ENCODE data around the gene FKTN. TPM values are rescaled to one million over a fixed set of nuclear protein-coding genes. Genes with fewer than 3 reads are reported as not detected.
"Not testable (repeated sequence)": the region's sequence is repeated elsewhere in the genome, so short reads cannot be mapped to it uniquely, and the experiment has no call there.

The FKTN gene
- 45.6 and 51.1 TPM in 2 replicates for total RNA-seq (2012; rRNA removed)

DNA sequence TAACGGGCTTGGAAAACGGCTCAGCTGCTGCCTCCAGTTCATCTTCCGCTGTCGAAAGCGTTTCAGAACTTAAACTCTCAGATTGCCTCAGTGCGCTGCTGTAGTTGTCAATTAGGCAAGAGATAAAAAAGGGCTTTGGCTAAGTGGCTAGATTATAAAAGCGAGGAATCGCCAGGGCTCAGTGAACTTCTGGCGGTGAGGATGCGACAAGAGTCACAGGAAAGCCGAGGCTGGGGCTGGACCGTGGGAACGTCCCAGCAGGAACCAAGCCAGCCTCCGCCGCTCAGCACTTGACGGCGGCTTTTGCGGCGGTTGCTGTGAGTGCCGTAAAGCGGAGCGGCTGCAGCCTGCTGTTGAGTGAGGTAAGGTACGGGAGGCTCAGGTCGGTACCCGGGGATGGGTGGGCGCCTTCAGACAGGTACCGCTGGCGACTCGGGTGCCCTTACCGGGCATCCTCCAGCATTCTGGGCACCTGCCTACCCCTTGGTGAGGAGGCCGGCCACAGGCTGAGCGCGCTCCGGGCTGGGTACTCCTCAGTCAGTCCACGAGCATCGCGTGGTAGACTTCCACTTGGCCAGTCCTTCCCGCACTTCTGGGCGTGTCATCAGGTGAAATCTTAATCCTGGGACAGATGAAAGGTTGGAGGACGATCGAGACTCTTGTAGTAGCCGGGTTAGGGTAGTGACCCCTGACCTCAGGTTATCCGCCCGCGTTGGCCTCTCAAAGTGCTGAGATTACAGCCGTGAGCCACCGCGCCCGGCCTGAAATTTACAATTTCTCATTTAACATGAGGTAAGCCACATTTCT, at the start of gene FKTN:
TSS of gene FKTN (plus strand) at position 328 of the 807 bp plus-strand sequence. CDS start 16,902 bp downstream, outside the sequence.
- Histone ChIP-seq H3K9ac (ENCODE audit: low read depth, low read length) (peak within 1 kb of the TSS; percentile 86), H3K4me3 (ENCODE audit: low read length) (peak within 1 kb of the TSS; percentile 97), H3K4me2 (ENCODE audit: low read length) (peak within 1 kb of the TSS; percentile 97), H3K4me1 (ENCODE audit: control insufficient read depth, insufficient read depth, low read length) (peaks cover 6% of the 10 kb centered on the region), H3K9me3 (replicated peaks; ENCODE audit: low read length) (no peaks in the 10 kb centered on the region), H3K36me3 (ENCODE audit: insufficient read depth, low read length) (no peaks in the 10 kb centered on the region), H3K27me3 (ENCODE audit: control insufficient read depth, insufficient read depth, low read length) (no peaks in the 10 kb centered on the region)

DNA sequence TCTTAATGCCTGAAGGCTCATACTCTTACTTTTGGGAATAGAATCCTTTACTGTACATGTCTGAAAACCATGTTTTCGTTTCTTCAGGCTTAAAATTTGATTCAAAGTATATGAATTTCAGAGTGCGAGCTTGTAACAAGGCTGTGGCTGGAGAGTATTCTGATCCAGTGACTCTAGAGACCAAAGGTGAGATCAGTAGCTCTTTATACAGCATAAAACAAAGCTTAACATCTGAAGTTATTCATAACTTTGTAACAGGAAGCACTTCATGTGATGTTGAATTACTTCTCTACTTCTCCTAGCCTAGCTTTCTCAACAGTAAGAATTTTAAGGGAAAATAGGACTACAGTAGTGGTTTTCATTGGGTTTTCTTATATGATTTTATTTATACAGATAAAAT, 49.4 kb upstream of the FKTN start:
- Histone ChIP-seq H3K27me3 (ENCODE audit: control insufficient read depth, insufficient read depth, low read length) (no peaks in the 10 kb centered on the region), H3K4me1 (ENCODE audit: control insufficient read depth, insufficient read depth, low read length) (peaks cover 13% of the 10 kb centered on the region), H3K4me2 (ENCODE audit: low read length) (no peak overlapping the region), H3K9ac (ENCODE audit: low read depth, low read length) (no peak overlapping the region), H3K9me3 (replicated peaks; ENCODE audit: low read length) (no peaks in the 10 kb centered on the region), H3K4me3 (ENCODE audit: low read length) (no peak overlapping the region), H3K36me3 (ENCODE audit: insufficient read depth, low read length) (no peaks in the 10 kb centered on the region)

DNA sequence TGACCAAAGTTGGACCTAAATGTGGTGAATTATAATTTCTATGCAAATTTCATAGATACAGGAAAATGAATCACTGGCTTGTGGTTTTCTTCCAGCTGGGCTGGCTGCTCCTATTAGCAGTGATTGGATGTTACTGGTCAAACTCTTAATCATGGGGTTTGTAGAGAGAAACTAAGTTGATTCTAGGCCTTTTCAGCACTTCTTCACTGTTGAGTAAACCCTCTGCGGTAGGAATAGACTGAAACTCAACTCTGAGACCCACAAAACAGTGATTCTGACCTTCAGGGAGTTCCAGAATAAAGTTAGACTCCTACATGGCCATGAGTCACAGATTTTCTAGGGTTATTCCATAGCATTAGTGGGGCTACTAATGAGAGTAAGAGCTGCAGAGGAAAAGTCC, 47.9 kb upstream of the FKTN start:
- Histone ChIP-seq H3K9me3 (replicated peaks; ENCODE audit: low read length) (no peaks in the 10 kb centered on the region), H3K4me2 (ENCODE audit: low read length) (no peak overlapping the region), H3K27me3 (ENCODE audit: control insufficient read depth, insufficient read depth, low read length) (no peaks in the 10 kb centered on the region), H3K4me3 (ENCODE audit: low read length) (no peak overlapping the region), H3K36me3 (ENCODE audit: insufficient read depth, low read length) (peaks cover 4% of the 10 kb centered on the region), H3K9ac (ENCODE audit: low read depth, low read length) (no peak overlapping the region), H3K4me1 (ENCODE audit: control insufficient read depth, insufficient read depth, low read length) (peaks cover 7% of the 10 kb centered on the region)

DNA sequence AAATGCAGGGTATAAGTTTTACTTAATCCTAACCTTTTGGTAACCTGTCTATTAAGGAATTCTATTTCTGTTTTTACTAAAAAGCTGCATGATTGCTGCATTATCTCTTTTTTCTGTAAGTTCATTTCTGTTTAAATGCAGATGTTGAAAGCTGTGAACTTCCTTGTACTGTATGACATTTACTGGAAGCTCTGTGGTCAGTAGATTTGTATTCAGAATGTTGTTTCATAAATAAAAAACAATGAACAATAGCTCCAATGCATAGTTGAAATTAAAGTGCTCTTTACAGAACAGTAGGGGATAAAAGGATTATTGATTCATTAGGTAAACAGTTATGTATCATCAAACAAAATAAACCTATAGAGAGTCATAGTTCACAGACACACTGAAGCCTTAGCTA, 46.5 kb upstream of the FKTN start:
- Histone ChIP-seq H3K9ac (ENCODE audit: low read depth, low read length) (no peak overlapping the region), H3K27me3 (ENCODE audit: control insufficient read depth, insufficient read depth, low read length) (no peaks in the 10 kb centered on the region), H3K9me3 (replicated peaks; ENCODE audit: low read length) (no peaks in the 10 kb centered on the region), H3K4me3 (ENCODE audit: low read length) (no peak overlapping the region), H3K4me1 (ENCODE audit: control insufficient read depth, insufficient read depth, low read length) (peaks cover 7% of the 10 kb centered on the region), H3K4me2 (ENCODE audit: low read length) (no peak overlapping the region), H3K36me3 (ENCODE audit: insufficient read depth, low read length) (peaks cover 14% of the 10 kb centered on the region)

DNA sequence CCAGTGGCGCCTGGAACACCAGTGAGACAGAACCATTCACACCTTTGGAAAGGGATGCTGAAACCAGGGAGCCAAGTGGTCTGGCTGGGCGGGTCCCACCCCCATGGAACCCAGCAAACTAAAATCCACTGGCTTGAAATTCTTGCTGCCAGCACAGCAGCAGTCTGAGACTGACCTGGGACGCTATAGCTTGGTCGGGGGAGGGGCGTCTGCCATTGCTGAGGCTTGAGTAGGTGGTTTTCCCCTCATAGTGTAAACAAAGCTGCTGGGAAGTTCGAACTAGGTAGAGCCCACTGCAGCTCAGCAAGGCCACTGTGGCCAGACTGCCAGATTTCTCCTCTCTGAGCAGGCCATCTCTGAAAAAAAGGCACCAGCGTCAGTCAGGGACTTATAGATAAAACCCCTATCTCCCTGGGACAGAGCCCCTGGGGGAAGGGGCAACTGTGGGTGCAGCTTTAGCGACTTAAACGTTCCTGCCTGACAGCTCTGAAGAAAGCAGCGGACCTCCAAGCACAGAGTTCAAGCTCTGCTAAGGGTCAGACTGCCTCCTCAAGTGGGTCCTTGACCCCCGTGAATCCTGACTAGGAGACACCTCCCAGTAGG, 42.0 kb upstream of the FKTN start:
- H3K4me3 ChIP-seq (ENCODE audit: low read length) = no peak overlapping the region
- H3K4me2 ChIP-seq (ENCODE audit: low read length) = no peak overlapping the region
- H3K36me3 ChIP-seq (ENCODE audit: insufficient read depth, low read length) = peaks cover 14% of the 10 kb centered on the region
- H3K27me3 ChIP-seq (ENCODE audit: control insufficient read depth, insufficient read depth, low read length) = no peaks in the 10 kb centered on the region
- H3K9me3 ChIP-seq (replicated peaks; ENCODE audit: low read length) = no peaks in the 10 kb centered on the region
- no peaks in the 10 kb centered on the region for H3K4me1 ChIP-seq (ENCODE audit: control insufficient read depth, insufficient read depth, low read length)
- no peak overlapping the region for H3K9ac ChIP-seq (ENCODE audit: low read depth, low read length)

DNA sequence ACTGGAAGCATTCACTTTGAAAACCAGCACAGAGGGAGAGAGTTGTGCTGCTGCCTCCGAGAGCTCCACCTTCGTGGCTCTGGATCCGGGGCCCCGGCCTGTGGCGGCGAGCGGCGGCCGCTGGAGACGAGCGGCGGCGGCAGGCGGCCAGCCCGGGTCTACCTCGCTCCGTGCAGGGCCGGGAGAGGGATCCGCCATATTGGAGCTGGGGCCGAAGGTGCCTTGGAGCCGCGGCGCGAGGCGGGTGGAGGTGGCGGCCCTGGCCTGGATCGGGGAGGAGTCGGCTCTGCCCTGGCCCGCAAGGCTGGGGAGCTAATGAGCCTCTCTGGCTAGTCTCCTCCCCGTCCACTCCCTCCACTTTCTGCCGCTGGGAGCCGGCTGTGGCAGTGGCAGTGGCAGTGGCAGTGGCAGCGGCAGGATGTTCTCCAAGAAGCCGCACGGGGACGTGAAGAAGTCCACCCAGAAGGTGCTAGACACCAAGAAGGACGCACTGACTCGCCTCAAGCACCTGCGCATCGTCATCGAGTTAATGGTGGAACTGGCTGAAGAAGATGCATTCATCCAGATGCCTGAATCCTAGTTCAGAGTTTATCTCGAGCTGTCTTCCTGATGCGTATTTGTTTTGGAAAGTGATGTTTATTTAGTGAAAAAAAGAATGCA, 38.1 kb upstream of the FKTN start:
- H3K9ac ChIP-seq (ENCODE audit: low read depth, low read length); H3K36me3 ChIP-seq (ENCODE audit: insufficient read depth, low read length); H3K4me2 ChIP-seq (ENCODE audit: low read length); H3K9me3 ChIP-seq (replicated peaks; ENCODE audit: low read length); H3K27me3 ChIP-seq (ENCODE audit: control insufficient read depth, insufficient read depth, low read length); H3K4me1 ChIP-seq (ENCODE audit: control insufficient read depth, insufficient read depth, low read length): not testable (repeated sequence)
- H3K4me3 ChIP-seq (ENCODE audit: low read length) = peak overlapping the region; percentile 49

DNA sequence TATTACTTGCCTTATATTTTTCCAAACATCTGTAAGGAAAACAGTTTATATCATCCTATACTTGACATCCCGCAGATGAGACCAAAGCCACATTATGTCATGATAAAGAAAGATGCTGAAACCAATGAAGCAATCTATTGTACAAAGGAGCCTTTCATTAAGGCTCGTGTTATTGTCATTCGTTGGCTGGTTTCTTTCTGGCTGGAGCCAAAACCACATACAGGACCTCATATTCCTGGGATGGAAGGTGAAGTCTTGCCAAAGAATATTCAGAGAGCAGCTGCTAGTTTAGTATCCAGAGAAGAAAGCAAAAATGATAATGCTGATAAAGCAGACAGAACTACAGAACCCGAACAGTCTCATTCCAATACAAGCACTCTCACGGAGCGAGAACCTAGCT, 36.9 kb upstream of the FKTN start:
- H3K9me3 ChIP-seq (replicated peaks; ENCODE audit: low read length); H3K27me3 ChIP-seq (ENCODE audit: control insufficient read depth, insufficient read depth, low read length); H3K36me3 ChIP-seq (ENCODE audit: insufficient read depth, low read length); H3K4me1 ChIP-seq (ENCODE audit: control insufficient read depth, insufficient read depth, low read length); H3K4me3 ChIP-seq (ENCODE audit: low read length); H3K4me2 ChIP-seq (ENCODE audit: low read length); H3K9ac ChIP-seq (ENCODE audit: low read depth, low read length): not testable (repeated sequence)

DNA sequence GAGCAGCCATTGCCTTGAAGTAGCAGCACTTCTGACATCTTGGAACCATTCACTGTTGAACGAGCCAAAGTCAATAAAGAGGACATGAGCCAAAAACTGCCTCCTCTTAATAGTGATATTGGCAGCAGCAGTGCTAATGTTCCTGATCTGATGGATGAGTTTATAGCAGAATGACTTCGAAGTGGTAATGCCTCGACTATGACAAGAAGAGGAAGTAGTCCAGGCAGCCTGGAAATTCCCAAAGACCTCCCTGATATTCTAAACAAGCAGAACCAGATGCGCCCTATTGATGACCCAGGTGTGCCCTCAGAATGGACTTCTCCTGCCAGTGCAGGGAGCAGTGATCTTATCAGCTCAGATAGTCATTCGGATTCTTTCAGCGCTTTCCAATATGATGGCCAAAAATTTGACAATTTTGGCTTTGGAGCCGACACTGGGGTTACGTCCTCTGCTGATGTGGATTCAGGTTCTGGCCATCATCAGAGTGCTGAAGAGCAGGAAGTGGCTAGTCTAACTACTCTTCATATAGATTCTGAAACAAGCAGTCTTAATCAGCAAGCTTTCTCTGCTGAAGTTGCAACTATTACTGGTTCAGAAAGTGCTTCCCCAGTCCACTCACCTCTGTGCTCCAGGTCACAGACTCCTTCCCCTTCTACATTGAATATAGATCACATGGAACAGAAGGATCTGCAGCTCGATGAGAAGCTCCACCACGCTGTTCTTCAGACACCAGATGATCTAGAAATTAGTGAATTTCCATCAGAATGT, 35.1 kb upstream of the FKTN start:
- H3K4me3 ChIP-seq (ENCODE audit: low read length); H3K9me3 ChIP-seq (replicated peaks; ENCODE audit: low read length); H3K36me3 ChIP-seq (ENCODE audit: insufficient read depth, low read length); H3K9ac ChIP-seq (ENCODE audit: low read depth, low read length); H3K4me1 ChIP-seq (ENCODE audit: control insufficient read depth, insufficient read depth, low read length); H3K4me2 ChIP-seq (ENCODE audit: low read length); H3K27me3 ChIP-seq (ENCODE audit: control insufficient read depth, insufficient read depth, low read length): not testable (repeated sequence)

DNA sequence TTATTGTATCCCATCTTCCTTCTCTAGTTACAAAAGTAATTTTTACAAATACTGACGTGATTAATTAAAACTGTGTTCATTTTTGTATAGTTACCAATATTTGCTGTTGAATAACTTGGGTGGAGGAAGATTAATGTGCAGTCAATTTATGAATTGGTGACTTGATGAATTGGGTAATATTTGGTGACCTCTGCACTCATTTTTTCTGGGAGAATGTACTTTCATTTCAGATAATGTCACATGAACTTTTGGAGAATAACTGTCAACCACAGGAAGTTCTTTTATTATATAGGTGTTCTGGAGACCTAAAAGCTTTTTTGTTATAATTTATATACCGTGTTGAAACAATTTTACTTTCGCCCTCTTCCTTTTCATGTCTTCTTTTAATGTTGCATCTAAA, 26.4 kb upstream of the FKTN start:
- no peaks in the 10 kb centered on the region for H3K4me1 ChIP-seq (ENCODE audit: control insufficient read depth, insufficient read depth, low read length)
- peaks cover 11% of the 10 kb centered on the region for H3K36me3 ChIP-seq (ENCODE audit: insufficient read depth, low read length)
- H3K4me2 ChIP-seq (ENCODE audit: low read length) = no peak overlapping the region
- no peaks in the 10 kb centered on the region for H3K27me3 ChIP-seq (ENCODE audit: control insufficient read depth, insufficient read depth, low read length)
- H3K9me3 ChIP-seq (replicated peaks; ENCODE audit: low read length) = no peaks in the 10 kb centered on the region
- H3K9ac ChIP-seq (ENCODE audit: low read depth, low read length) = no peak overlapping the region
- no peak overlapping the region for H3K4me3 ChIP-seq (ENCODE audit: low read length)

DNA sequence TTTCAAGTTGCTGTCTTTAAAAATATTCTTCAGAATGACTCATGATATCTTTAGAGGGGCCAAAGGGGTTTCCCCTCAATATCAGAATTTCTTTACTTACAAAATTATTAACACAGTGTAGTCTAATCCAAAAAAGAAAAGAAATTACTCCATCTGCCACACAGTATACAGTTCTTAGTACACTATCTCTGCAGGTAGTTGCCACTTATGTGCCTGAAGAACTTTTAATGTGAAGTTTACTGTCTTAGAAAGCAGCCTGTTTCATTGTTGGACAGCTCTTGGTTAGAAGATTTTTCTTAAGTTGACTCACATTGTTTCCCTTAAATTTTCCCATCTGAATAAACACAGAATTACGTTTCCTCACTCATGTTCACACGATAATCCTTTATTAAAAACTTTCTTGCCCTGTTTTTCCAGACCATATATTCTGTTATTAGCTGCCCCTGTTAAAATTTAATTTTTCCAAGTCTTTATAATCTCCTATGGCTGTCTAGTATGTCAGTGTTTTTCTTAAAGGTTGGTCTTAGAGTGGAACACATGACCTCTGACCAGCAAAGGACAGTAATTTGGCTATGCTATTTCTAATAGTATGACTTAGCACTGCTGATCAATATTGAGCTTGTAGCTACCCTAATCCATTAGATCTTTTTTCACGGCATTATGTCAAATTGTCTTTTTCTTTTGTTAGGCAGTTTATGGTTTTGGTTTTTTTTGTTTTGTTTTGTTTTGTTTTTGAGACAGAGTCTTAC, 21.8 kb upstream of the FKTN start:
- H3K36me3 ChIP-seq (ENCODE audit: insufficient read depth, low read length) = peaks cover 11% of the 10 kb centered on the region

DNA sequence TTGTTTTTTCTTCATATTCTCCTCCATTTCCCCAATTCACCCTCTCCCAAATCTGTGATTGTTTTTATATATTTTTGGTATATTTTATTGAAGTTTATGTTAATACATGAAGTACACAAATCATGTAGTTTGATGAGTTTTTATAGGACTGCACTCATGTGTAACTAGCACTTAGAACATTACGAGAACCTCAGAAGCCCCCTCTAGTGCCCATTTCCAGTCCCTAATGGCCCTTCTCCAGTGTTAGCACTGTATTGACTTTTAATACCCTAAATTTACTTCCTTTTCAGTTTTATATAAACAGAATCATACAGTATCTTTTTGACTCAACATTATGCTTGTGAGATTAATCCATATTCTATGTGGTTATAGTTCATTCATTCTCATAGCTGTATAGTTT, 18.5 kb upstream of the FKTN start:
- no peak overlapping the region for H3K9ac ChIP-seq (ENCODE audit: low read depth, low read length)

More for the DNA sequence above, 21.8 kb upstream of the FKTN start:
- Histone ChIP-seq H3K27me3 (ENCODE audit: control insufficient read depth, insufficient read depth, low read length) (no peaks in the 10 kb centered on the region), H3K4me3 (ENCODE audit: low read length) (no peak overlapping the region), H3K9ac (ENCODE audit: low read depth, low read length) (no peak overlapping the region), H3K4me1 (ENCODE audit: control insufficient read depth, insufficient read depth, low read length) (no peaks in the 10 kb centered on the region), H3K9me3 (replicated peaks; ENCODE audit: low read length) (no peaks in the 10 kb centered on the region), H3K4me2 (ENCODE audit: low read length) (no peak overlapping the region)

More for the DNA sequence above, 18.5 kb upstream of the FKTN start:
- Histone ChIP-seq H3K36me3 (ENCODE audit: insufficient read depth, low read length) (peaks cover 10% of the 10 kb centered on the region), H3K9me3 (replicated peaks; ENCODE audit: low read length) (no peaks in the 10 kb centered on the region), H3K4me2 (ENCODE audit: low read length) (no peak overlapping the region), H3K27me3 (ENCODE audit: control insufficient read depth, insufficient read depth, low read length) (no peaks in the 10 kb centered on the region), H3K4me3 (ENCODE audit: low read length) (no peak overlapping the region), H3K4me1 (ENCODE audit: control insufficient read depth, insufficient read depth, low read length) (no peaks in the 10 kb centered on the region)

Measured in skeletal muscle satellite cell (primary cell).